8988T (cell line): Measurements from ENCODE around the gene PARD6B.

Experiments
- DNase-seq: peaks from one replicate; pipeline ENCODE4 v3.0.0; 2011

The PARD6B gene

DNA sequence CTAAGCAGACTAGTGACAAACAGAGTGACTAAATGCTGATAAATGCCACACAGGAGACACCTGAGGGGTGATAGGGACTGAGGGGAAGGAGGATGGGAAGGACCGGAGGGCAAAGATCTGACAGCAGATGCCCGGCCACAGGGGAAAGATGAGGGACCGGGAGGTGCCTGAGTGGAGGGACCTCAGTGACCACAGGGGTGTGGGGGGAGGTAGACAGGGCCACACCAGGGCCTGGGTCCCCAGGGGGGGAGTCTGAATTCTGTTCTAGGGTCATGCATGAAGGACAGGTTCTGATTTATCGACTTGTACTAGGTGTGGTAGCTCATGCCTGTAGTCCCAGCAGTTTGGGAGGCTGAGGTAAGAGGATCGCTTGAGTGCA lies 70.4 kb downstream of the PARD6B start:
- DNase-seq = no peak

DNA sequence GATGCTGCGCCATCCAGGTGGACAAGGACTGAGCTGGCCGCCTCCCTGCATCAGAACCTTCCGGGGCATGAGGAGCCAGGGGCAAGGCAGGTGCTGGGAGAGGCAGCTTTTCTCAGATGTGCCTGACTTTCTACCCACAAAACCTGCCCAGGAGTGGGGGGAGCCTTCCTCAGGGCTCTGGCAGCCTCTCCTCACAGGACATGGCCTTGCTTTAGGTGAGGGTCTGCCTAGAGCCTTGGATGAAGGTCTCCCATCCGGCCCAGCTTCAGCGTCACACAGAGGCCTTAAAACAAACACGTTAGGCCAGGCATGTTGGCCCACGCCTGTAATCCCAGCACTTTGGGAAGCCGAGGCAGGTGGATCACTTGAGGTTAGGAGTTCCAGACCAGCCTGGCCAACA lies 70.9 kb downstream of the PARD6B start:
- DNase-seq = no peak

DNA sequence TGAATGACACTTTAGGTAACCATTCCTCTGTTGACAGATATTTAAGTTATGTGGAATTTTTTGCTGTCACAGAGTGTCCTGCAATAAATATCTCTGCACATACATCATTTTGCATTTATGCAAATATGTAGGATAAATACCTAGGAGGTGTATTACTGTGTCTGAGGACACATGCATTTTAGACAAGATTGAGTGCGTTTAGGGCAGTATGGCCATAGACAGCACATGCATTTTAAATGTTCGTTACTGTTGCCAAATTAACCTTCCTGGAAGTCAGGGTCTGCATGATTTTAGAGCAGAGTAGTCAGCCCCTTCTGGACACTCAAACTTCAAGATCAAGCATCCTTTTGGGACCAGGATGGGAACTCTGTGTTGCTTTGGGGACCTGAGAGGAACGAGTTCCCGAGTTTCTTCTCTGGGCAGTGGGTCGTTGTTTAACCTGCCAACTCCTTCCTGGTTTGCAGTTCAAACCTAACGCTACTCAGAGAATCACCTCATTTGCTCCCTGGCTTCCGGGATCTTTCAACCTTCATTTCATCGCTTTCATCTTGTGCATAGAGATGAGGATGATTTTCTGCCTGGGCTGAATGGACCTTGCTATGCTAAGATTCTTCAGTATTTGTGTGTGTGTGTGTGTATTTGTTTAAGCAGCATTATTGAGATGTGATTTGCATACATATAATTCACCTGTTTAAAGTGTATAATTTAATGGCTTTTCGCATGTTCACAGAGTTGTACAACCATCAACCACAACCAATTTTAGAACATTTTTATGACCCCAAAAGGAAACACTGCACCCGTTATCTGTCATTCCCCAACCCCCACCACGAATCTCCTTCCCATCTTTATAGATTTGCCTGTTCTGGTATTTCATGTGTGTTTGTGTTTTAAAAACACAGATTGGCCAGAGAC lies 73.3 kb downstream of the PARD6B start:
- DNase-seq = no peak

DNA sequence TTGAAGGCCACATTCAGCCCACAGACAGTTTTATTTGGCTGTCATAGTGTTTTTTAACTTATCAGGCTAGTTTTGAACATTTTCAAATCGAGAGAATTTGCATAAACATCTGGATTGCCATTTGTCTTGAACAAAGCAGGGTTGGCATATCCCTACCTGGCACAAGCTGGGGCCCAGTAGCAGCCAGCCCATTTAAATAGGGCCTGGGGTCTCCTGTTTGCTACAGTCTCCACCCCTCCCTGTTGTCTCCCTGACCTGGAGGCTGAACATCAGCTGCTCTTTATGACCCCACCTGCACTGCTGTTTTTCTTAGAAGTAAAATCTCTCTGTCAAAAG lies 73.9 kb downstream of the PARD6B start:
- no peak for DNase-seq

DNA sequence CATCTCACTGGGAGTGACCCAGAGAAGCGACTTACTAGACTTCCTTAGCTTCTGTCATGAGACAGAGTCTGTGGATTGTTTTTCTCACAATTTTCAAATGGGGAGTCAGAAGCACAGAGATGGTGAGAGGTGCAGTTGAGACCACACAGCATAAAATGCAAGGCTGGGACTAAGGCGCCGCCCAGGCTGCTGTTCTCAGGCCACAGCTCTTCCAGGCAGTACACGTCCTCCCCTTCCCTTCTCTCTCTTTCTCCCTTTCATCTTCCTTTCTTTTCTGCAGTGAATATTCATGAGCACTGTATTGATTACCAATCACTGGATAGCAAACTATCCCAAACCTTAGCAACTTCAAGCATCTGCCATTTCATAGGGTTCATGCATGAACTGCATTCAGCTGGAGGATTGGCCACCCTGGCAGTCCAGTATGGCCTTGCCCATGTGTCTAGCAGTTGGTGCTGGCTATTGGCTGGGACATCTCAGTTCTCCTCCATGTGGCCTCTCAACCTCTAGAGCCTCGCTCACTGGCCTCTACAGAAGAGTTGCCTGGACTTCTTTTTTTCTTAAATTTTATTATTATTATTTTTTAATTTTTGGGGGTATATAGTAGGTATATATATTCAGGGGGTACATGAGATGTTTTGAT lies 74.9 kb downstream of the PARD6B start:
- DNase-seq = no peak
